B cell (primary cell): ENCODE data around the gene ANO2. TPM values are rescaled to one million over a fixed set of nuclear protein-coding genes. Genes with fewer than 3 reads are reported as not detected.

Experiments
- ATAC-seq: fragments of 200-7000 bp; cut with Tn5 transposase; one replicate; pipeline ENCODE4 v1.10.0; 2021; ENCODE audit warnings: low read depth, mild to moderate bottlenecking, moderate number of reproducible peaks, moderate library complexity
- CTCF ChIA-PET: fragments of 350-600 bp; sonication (Branson Sonifier 250); formaldehyde crosslinking; loops from one replicate; lab custom pipeline; 2021; ENCODE audit warnings: antibody characterized with exemption, inconsistent platforms; lab: Charles Lee
- POLR2A ChIA-PET: fragments of 350-600 bp; sonication (Branson Sonifier 250); formaldehyde crosslinking; loops from one replicate; lab custom pipeline; 2021; ENCODE audit warnings: antibody characterized with exemption; lab: Charles Lee
- DNase-seq: peaks from one replicate; pipeline ENCODE4 v3.0.0; 2013
- H2AFZ ChIP-seq: 2 replicates; pipeline ENCODE4 v1.6.1; 2012; ENCODE audit warnings: mild to moderate bottlenecking, low read depth, low read length; ENCODE audit not compliant: insufficient read depth, poor library complexity, severe bottlenecking
- H3K27ac ChIP-seq, 2 donors: 1 replicate in 1 of 2; 2 replicates in 1 of 2; pipeline ENCODE4 v1.5.1; 2012 to 2013; ENCODE audit warnings: low read length in 2 of 2, mild to moderate bottlenecking in 2 of 2, moderate library complexity in 1 of 2
- H3K27me3 ChIP-seq, 4 experiments: fragments of 200-600 bp in 1 of 4; sonication (generic) in 1 of 4; replicated peaks in 1 of 4; 1 replicate in 2 of 4; 2 replicates in 2 of 4; pipeline versions ENCODE4 v1.6.1 to v1.7.0; 2013 to 2016; ENCODE audit warnings: low read length in 3 of 4, mild to moderate bottlenecking in 2 of 4, mixed read lengths in 1 of 4, moderate library complexity in 1 of 4; ENCODE audit not compliant: insufficient read depth in 4 of 4, control insufficient read depth in 3 of 4; ENCODE audit errors: control extremely low read depth in 1 of 4
- H3K36me3 ChIP-seq, 2 experiments: replicated peaks in 1 of 2; 1 replicate in 1 of 2; 2 replicates in 1 of 2; pipeline versions ENCODE4 v1.6.1 to v1.7.1; 2013; ENCODE audit warnings: low read length in 1 of 2; ENCODE audit not compliant: insufficient read depth in 2 of 2, control insufficient read depth in 1 of 2; ENCODE audit errors: control extremely low read depth in 1 of 2, extremely low read depth in 1 of 2
- H3K4me1 ChIP-seq, 2 donors: fragments of 200-600 bp in 1 of 2; sonication (generic) in 1 of 2; 1 replicate in 1 of 2; 2 replicates in 1 of 2; pipeline versions ENCODE4 v1.5.1 to v1.6.1; 2013 to 2017; ENCODE audit warnings: low read length in 2 of 2; ENCODE audit not compliant: control insufficient read depth in 2 of 2, insufficient read depth in 2 of 2
- H3K4me2 ChIP-seq: replicated peaks from 2 replicates; pipeline ENCODE3; 2012; ENCODE audit warnings: mild to moderate bottlenecking, low read depth, low read length; ENCODE audit not compliant: poor library complexity, severe bottlenecking
- H3K4me3 ChIP-seq, 5 experiments: fragments of 200-600 bp in 1 of 5; sonication (generic) in 1 of 5; 1 replicate in 3 of 5; 2 replicates in 2 of 5; pipeline versions ENCODE4 v1.5.1 to v1.7.0; 2011 to 2016; ENCODE audit warnings: low read length in 4 of 5, mild to moderate bottlenecking in 4 of 5, low read depth in 2 of 5, control low read depth in 1 of 5, moderate library complexity in 1 of 5; ENCODE audit not compliant: insufficient read depth in 1 of 5; ENCODE audit errors: control extremely low read depth in 1 of 5, extremely low read depth in 1 of 5
- H3K79me2 ChIP-seq: fragments of 200-600 bp; sonication (generic); one replicate; pipeline ENCODE4 v1.6.0; 2016; ENCODE audit warnings: low read length; ENCODE audit not compliant: control insufficient read depth, insufficient read depth
- H3K9ac ChIP-seq: fragments of 200-600 bp; sonication (generic); 2 replicates; pipeline ENCODE4 v1.6.1; 2017; ENCODE audit warnings: mild to moderate bottlenecking, low read length, moderate library complexity
- H3K9me3 ChIP-seq, 3 donors: one replicate each; pipeline versions ENCODE4 v1.6.1 to v1.7.1; 2013; ENCODE audit warnings: low read length in 2 of 3; ENCODE audit not compliant: control insufficient read depth in 2 of 3, insufficient read depth in 1 of 3; ENCODE audit errors: control extremely low read depth in 1 of 3
- H4K20me1 ChIP-seq: 2 replicates; pipeline ENCODE4 v1.6.0; 2012; ENCODE audit warnings: mild to moderate bottlenecking, low read length; ENCODE audit not compliant: insufficient read depth, control insufficient read depth, poor library complexity, severe bottlenecking
- H3K27ac Mint-ChIP-seq: one replicate; pipeline ENCODE4 v1.8.0; 2021; ENCODE audit warnings: mixed read lengths
- H3K27me3 Mint-ChIP-seq: one replicate; pipeline ENCODE4 v1.8.0; 2021; ENCODE audit warnings: mixed read lengths
- H3K4me1 Mint-ChIP-seq: one replicate; pipeline ENCODE4 v1.8.0; 2021; ENCODE audit warnings: mixed read lengths
- H3K4me3 Mint-ChIP-seq: one replicate; pipeline ENCODE4 v1.8.0; 2021; ENCODE audit warnings: mixed read lengths
- H3K9me3 Mint-ChIP-seq: one replicate; pipeline ENCODE4 v1.8.0; 2022; ENCODE audit warnings: mixed read lengths; ENCODE audit not compliant: insufficient read depth
- EZH2 ChIP-seq: IDR thresholded peaks from 2 replicates; pipeline ENCODE4 v1.6.1; 2012; ENCODE audit warnings: borderline replicate concordance, low read depth, mild to moderate bottlenecking, moderate library complexity, low read length; ENCODE audit not compliant: insufficient read depth, poor library complexity, severe bottlenecking
- WGBS: methylation state at CpG from one replicate; pipeline ENCODE4 v1.1.5; 2013; ENCODE audit warnings: missing lambda C conversion rate; ENCODE audit not compliant: insufficient coverage; 5-methylcytosine and 5-hydroxymethylcytosine counted together
- intact Hi-C: fragments of 100-400 bp; cut with micrococcal nuclease; formaldehyde crosslinking; loops from one replicate; pipeline ENCODE4 v1.10.0; 2022
- polyA plus RNA-seq: library from polyadenylated mRNA; depleted of rRNA; stranded (reverse); fragments of >200 nt; gene quantifications from 2 replicates; pipeline ENCODE4 v1.2.3, GENCODE V29; 2012
- total RNA-seq, 2 donors: library from RNA; stranded (reverse); fragments of 120-200 nt in 1 of 2; gene quantifications; 1 replicate in 1 of 2; 2 replicates in 1 of 2; pipeline versions ENCODE4 v1.2.3 to v1.2.4, GENCODE V29; 2013 to 2022
- TF ChIP-seq, protein P1 (sequence below): fragments of 200-600 bp; IDR thresholded peaks from one replicate; pipeline ENCODE4 v1.8.0; 2022; ENCODE audit warnings: antibody characterized with exemption, mild to moderate bottlenecking

Gene ANO2
- total and polyA plus RNA-seq, 2 donors (not counting 1 experiment from before 2014, with no cell fraction given) = not detected

DNA sequence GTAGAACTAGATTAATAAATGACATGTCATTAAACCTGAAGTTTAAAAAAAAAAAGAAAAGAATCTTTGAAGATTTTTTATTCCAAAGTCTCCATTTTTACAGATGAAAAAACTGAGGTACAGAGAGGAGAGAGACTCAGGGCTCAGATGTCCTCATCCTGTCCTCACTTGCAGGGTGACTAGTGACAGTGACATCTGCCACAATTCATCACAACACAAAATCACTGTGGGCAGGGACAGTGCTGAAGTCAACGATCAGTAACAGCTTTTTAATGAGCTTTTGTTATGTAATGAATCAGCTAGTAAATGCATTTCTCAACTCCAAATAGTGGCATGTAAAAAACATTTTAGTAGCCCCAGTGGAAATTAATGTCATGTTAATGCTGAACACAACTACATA, 374.6 kb downstream of the ANO2 start:
- Histone ChIP-seq H3K4me1 (no peaks in the 10 kb centered on the region), H3K79me2 (no peaks in the 10 kb centered on the region), H3K4me2 (no peak overlapping the region), H3K4me3 (no peak overlapping the region), H3K9ac (no peak overlapping the region), H2AFZ (no peak overlapping the region), H3K36me3 (no peaks in the 10 kb centered on the region), H3K9me3 (peaks cover 0 to 5% (median 0%) of the 10 kb centered on the region in 3 donors), H3K27me3 (peaks cover 0 to 5% (median 0%) of the 10 kb centered on the region in 4 experiments), H4K20me1 (no peaks in the 10 kb centered on the region), H3K27ac (no peak overlapping the region)
- TF ChIP-seq EZH2 = no peak
- TF ChIP-seq, protein P1, sequence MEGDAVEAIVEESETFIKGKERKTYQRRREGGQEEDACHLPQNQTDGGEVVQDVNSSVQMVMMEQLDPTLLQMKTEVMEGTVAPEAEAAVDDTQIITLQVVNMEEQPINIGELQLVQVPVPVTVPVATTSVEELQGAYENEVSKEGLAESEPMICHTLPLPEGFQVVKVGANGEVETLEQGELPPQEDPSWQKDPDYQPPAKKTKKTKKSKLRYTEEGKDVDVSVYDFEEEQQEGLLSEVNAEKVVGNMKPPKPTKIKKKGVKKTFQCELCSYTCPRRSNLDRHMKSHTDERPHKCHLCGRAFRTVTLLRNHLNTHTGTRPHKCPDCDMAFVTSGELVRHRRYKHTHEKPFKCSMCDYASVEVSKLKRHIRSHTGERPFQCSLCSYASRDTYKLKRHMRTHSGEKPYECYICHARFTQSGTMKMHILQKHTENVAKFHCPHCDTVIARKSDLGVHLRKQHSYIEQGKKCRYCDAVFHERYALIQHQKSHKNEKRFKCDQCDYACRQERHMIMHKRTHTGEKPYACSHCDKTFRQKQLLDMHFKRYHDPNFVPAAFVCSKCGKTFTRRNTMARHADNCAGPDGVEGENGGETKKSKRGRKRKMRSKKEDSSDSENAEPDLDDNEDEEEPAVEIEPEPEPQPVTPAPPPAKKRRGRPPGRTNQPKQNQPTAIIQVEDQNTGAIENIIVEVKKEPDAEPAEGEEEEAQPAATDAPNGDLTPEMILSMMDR = no peak
- peaks cover 19% of the 10 kb centered on the region for H3K27me3 Mint-ChIP-seq
- WGBS = no CpG with 5 or more reads among the region's 1 CpG
- no peak overlapping the region for H3K27ac Mint-ChIP-seq
- intact Hi-C loops = no loop called here
- CTCF ChIA-PET = no interaction called here
- ATAC-seq (no peak), DNase-seq (no peak)
- no peaks in the 10 kb centered on the region for H3K4me1 Mint-ChIP-seq
- no peak overlapping the region for H3K4me3 Mint-ChIP-seq
- H3K9me3 Mint-ChIP-seq = no peaks in the 10 kb centered on the region
- POLR2A ChIA-PET = no interaction called here

DNA sequence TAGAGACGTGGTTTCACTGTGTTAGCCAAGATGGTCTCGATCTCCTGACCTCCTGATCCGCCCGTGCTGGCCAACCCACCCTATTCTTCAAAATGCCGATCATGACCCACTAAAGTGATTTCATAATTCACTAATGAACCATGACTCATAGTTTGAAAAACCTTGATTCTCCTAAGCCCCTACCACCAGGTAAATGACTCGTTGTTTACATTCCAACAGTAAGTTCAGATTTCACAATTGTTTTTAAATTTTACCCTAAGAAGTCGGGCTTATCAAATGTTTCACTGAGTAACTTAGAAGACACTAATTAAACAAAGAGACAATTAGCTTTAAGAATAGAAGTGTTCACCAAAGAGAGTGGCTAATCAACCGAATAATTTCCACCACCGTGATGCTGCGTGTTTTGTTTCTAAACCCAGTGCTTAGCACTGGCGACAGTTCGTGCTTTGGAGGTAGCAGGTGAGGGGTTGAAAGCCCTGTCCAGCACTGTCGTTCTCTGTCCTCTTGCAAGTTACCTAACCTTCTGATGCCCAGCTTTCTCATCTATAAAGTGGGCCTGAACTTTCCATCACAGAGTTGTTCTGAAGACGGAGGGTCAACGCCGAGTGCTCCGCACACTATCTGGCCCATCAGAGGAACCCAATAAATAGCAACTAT, 376.6 kb downstream of the ANO2 start:
- no peaks in the 10 kb centered on the region for H4K20me1 ChIP-seq
- no peak for DNase-seq
- Mint-ChIP-seq H3K9me3 (no peaks in the 10 kb centered on the region), H3K4me3 (no peak overlapping the region), H3K27ac (no peak overlapping the region), H3K4me1 (no peaks in the 10 kb centered on the region), H3K27me3 (peaks cover 17% of the 10 kb centered on the region)
- no peak overlapping the region for H3K27ac ChIP-seq
- no peaks in the 10 kb centered on the region for H3K79me2 ChIP-seq
- TF ChIP-seq, protein P1 = no peak
- TF ChIP-seq EZH2 = no peak
- no peak for ATAC-seq
- CTCF ChIA-PET = no interaction called here
- no peak overlapping the region for H3K4me3 ChIP-seq
- H3K9me3 ChIP-seq = peaks cover 0 to 5% (median 0%) of the 10 kb centered on the region in 3 donors
- 96% methylated on average over 7 of the region's 17 CpGs for WGBS
- POLR2A ChIA-PET = no interaction called here
- H3K9ac ChIP-seq = no peak overlapping the region
- peaks cover 0 to 5% (median 0%) of the 10 kb centered on the region in 4 experiments for H3K27me3 ChIP-seq
- intact Hi-C loops = no loop called here
- no peaks in the 10 kb centered on the region for H3K4me1 ChIP-seq
- no peak overlapping the region for H3K4me2 ChIP-seq
- no peak overlapping the region for H2AFZ ChIP-seq
- no peaks in the 10 kb centered on the region for H3K36me3 ChIP-seq
